Progenitor cell of endocrine pancreas (in vitro differentiated cells): ENCODE data around the gene EIF4E3. TPM values are rescaled to one million over a fixed set of nuclear protein-coding genes. Genes with fewer than 3 reads are reported as not detected.

Source experiments
- DNase-seq: peaks from one replicate; pipeline ENCODE4 v3.0.0; 2021; ENCODE audit warnings: low spot score; ENCODE audit not compliant: unreplicated experiment
- H3K27ac Mint-ChIP-seq: 2 replicates; pipeline ENCODE4 v1.8.0; 2021; ENCODE audit warnings: mild to moderate bottlenecking, moderate library complexity, mixed read lengths
- H3K27me3 Mint-ChIP-seq: 2 replicates; pipeline ENCODE4 v1.8.0; 2021; ENCODE audit warnings: mixed read lengths
- H3K36me3 Mint-ChIP-seq: 2 replicates; pipeline ENCODE4 v1.8.0; 2022; ENCODE audit warnings: mixed read lengths; ENCODE audit not compliant: insufficient read depth
- H3K4me1 Mint-ChIP-seq: 2 replicates; pipeline ENCODE4 v1.8.0; 2021; ENCODE audit warnings: low read depth, mixed read lengths
- H3K4me3 Mint-ChIP-seq: 2 replicates; pipeline ENCODE4 v1.8.0; 2021; ENCODE audit warnings: low read depth, mild to moderate bottlenecking, moderate library complexity, mixed read lengths
- H3K9me3 Mint-ChIP-seq: 2 replicates; pipeline ENCODE4 v1.8.0; 2021; ENCODE audit warnings: low read depth, mixed read lengths
- CTCF ChIP-seq: fragments of 200-600 bp; sonication (generic); IDR thresholded peaks from one replicate; pipeline ENCODE4 v1.5.0; 2021; ENCODE audit warnings: antibody characterized with exemption, mild to moderate bottlenecking; ENCODE audit not compliant: unreplicated experiment
- total RNA-seq: library from RNA; stranded (reverse); gene quantifications from 2 replicates; pipeline ENCODE4 v1.2.1, GENCODE V29; 2021

EIF4E3 gene
- total RNA-seq, 1 donor from 2014 or later: 12.1 TPM

- peaks cover 8% of the 10 kb centered on the region for H3K27me3 Mint-ChIP-seq
- no peaks in the 10 kb centered on the region for H3K36me3 Mint-ChIP-seq
- no peaks in the 10 kb centered on the region for H3K9me3 Mint-ChIP-seq
- H3K4me1 Mint-ChIP-seq: peaks cover 14% of the 10 kb centered on the region
- TF ChIP-seq CTCF: no peak
- no peak overlapping the region for H3K4me3 Mint-ChIP-seq
- no peak overlapping the region for H3K27ac Mint-ChIP-seq
- DNase-seq: no peak
Observed at GRCh38 chr3:71645140-71645539, 80.1 kb downstream of the EIF4E3 start.

GRCh38 chr3:71641674-71642073, 83.5 kb downstream of the EIF4E3 start:
- no peak for DNase-seq
- H3K36me3 Mint-ChIP-seq: no peaks in the 10 kb centered on the region
- H3K9me3 Mint-ChIP-seq: no peaks in the 10 kb centered on the region
- no peak overlapping the region for H3K27ac Mint-ChIP-seq
- TF ChIP-seq CTCF: no peak
- peaks cover 11% of the 10 kb centered on the region for H3K27me3 Mint-ChIP-seq
- no peaks in the 10 kb centered on the region for H3K4me1 Mint-ChIP-seq
- H3K4me3 Mint-ChIP-seq: no peak overlapping the region

GRCh38 chr3:71640331-71640983, 84.7 kb downstream of the EIF4E3 start:
- Mint-ChIP-seq H3K36me3 (no peaks in the 10 kb centered on the region), H3K27me3 (peaks cover 13% of the 10 kb centered on the region), H3K4me3 (no peak overlapping the region), H3K4me1 (no peaks in the 10 kb centered on the region), H3K27ac (no peak overlapping the region), H3K9me3 (no peaks in the 10 kb centered on the region)
- no peak for DNase-seq
- no peak for TF ChIP-seq CTCF

- H3K4me3 Mint-ChIP-seq: no peak overlapping the region
- no peaks in the 10 kb centered on the region for H3K9me3 Mint-ChIP-seq
- no peak for TF ChIP-seq CTCF
- H3K27ac Mint-ChIP-seq: no peak overlapping the region
- peaks cover 7% of the 10 kb centered on the region for H3K27me3 Mint-ChIP-seq
- H3K36me3 Mint-ChIP-seq: no peaks in the 10 kb centered on the region
- no peaks in the 10 kb centered on the region for H3K4me1 Mint-ChIP-seq
- DNase-seq: no peak
Observed at GRCh38 chr3:71636482-71636881, 88.7 kb downstream of the EIF4E3 start.

GRCh38 chr3:71636001-71636400, 89.2 kb downstream of the EIF4E3 start:
- Mint-ChIP-seq H3K27me3 (peaks cover 7% of the 10 kb centered on the region), H3K36me3 (no peaks in the 10 kb centered on the region), H3K9me3 (no peaks in the 10 kb centered on the region), H3K4me3 (no peak overlapping the region), H3K27ac (no peak overlapping the region), H3K4me1 (no peaks in the 10 kb centered on the region)
- no peak for TF ChIP-seq CTCF
- DNase-seq: no peak
